HG02678 (cell line): ENCODE measurements around the gene HPS3.

Source experiments
- ATAC-seq: cut with Tn5 transposase; IDR thresholded peaks from one replicate; pipeline ENCODE4 v1.9.1; 2021; ENCODE audit warnings: mild to moderate bottlenecking, moderate library complexity; ENCODE audit not compliant: unreplicated experiment

HPS3 gene

DNA sequence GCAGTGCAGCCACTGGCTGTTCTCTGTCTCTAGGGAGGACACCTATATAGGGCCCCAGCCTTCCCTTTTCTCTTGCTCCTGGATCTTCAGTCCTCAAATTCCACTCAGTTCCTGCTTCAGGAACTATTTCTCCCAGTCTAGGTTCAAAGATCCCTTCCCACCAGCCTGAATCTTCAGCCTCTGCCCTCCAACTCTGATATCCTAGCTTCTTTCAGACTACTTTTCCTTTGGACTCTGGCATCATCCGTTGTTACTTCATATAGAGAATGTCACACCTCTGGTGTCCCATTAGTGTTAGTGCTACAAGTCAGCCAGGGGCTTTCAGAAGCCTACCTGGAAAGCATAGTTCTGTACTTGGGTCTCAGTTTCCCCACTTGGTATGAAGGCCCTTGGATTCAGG is 10.0 kb upstream of the HPS3 start:
- no peak for ATAC-seq

DNA sequence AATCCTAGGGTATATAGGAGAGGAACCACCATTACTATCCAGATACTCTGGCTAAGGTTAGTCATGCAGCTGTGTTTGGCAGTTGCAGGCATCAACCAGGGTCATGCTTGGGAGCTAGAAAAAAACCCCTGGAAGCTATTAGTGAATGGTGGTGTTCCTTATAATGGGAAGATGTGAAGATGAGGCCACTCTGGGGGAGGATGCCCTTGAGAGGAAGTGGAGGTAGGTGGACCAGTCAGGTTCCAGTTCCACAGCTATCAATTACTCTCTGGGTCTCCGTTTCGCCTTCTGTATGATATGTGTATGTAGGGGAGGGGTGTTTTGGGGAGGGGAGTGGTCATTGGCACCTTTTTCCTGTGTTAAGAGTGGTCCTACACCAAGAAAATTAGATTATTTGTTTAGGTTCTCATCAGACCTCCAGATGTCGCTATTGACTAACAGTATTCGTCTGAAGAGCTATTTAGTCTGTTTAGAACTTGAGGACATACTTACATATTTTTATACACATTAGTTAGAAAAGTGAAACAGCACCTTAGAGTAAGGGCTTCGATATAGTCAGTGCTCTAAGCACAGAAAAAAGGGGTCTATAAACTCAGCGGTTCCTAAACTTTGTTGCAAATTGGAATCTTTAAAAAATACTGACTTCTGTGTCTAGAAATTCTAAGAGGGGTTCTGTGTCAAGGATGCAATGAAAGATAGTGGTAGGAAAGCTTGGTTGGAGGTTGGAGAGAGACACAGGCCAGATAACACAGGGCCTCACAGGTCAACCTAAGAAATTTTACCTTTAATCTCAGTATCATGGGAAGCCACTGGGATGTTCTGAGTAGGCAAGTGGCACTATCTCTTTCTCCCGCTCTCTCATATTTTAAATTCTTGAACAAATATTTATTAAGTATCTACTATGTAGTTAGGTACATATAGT is 9.1 kb upstream of the HPS3 start:
- peak; percentile 79 for ATAC-seq

DNA sequence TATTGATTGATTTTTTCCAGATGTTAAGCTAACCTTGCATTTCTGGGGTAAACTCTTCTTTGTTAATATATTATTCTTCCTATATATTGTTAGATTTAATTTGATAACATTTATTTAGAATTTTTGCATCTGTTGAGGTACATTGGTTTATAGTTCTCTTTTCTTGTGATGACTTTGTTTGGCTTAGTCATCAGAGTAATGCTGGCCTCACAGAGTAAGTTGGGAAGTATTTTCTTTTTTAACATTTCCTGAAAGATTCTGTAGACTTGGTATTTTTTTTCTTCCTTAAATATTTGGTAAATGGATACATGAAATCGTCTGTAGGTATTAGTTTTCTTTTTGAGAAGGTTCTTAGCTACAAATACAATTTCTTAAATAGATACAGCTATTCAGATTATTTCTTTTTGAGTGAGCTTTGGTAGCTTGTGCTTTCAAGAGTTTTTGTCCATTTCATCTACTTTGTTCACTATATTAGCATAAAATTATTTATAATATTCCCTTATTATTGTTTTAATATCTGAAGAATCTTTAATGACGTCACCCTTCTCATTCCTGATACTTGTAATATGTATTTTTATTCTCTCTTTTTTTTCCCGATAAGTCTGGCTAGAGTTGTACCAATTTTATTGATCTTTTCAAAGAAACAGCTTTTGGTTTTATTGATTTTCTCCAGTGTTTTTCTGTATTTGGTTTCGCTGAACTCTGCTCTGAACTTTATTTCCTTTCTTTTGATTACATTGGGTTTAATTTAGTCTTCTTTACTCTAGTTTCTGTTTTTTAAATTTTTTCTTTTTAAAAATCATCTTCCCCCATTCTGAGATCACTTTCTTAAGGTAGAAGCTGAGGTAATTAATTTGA is 6.5 kb upstream of the HPS3 start:
- ATAC-seq: no peak

GRCh38 chr3:149128821-149129220 is 617 bp upstream of the HPS3 start:
- ATAC-seq: no peak

DNA sequence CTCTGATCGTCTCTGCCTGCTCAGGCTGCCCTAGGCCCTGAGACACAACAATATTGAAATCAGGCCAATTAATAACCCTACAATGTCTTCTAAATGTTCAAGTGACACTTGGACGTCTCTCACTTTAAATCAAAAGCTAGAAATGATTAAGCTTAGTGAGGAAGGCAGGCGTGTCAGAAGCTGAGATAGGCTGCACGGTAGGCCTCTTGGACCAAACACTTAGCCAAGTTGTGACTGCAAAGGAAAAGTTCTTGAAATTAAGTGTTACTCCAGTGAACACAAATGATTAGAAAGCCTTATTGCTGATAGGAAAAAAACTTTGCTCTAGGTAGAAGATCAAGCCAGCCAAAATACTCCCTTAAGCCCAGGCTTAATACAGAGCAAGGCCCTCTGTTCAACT is 2.2 kb downstream of the HPS3 start:
- ATAC-seq: no peak

- no peak for ATAC-seq
Observed at GRCh38 chr3:149134575-149134974, 5.1 kb downstream of the HPS3 start.

DNA sequence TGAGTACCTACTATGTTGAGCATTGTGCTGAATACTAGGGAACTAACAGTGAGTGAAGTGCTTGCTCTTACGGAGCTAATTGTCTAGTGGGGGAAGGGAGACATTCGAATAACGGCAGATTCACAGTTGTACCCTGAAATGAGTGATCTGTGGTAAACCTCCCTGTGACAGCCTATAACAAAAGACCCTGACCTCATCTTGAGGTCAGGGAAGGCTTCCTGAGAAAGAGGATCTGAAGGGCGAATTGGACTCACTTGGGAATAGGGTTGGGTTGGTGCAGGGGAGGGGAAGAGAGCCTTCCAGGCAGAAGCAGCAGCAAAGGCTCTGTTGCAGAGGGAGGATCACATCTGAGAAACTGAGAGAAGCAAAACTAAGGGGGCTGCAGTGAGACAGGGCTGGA is 13.2 kb downstream of the HPS3 start:
- ATAC-seq: no peak

- ATAC-seq: no peak
Observed at GRCh38 chr3:149145356-149145755, 15.9 kb downstream of the HPS3 start.

GRCh38 chr3:149145974-149146373 is 16.5 kb downstream of the HPS3 start:
- peak; percentile 72 for ATAC-seq

DNA sequence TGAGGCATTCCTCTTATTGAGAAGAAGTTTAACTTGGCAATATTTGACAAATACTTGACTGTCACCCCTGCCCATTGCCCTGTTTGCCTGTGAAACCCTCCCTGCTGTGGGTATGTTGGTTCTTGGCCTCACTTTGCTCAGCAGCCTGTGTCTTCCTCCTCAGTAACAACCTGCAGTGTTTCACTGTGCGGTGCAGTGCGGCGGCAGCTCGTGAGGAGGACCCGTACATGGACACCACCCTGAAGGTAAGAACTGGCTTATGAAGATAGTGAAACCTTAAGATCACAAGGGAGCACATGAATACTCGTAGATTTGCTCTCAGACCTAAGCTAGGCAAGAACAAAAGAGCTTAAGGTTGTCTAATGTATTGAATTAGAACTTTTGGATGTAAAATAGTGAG is 21.0 kb downstream of the HPS3 start:
- no peak for ATAC-seq

DNA sequence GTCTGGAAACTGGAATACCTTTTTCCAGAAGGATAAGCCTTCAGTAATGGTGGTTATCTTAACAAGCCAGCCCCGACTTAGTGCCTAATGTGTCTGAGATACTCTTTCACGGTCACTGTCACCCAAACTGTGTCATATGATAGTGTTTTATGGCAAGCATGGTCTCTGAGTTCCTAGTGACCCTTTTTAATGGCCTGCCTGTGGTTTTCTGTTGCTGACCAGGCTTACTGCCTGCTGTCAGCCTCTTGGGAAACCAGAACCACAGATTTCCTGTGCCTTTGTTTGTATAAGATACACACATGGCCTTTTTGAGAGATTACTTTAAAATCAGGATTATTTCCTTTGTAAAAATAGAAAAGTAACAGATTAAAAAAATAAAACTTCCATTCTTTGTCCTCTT is 22.4 kb downstream of the HPS3 start:
- ATAC-seq: no peak

DNA sequence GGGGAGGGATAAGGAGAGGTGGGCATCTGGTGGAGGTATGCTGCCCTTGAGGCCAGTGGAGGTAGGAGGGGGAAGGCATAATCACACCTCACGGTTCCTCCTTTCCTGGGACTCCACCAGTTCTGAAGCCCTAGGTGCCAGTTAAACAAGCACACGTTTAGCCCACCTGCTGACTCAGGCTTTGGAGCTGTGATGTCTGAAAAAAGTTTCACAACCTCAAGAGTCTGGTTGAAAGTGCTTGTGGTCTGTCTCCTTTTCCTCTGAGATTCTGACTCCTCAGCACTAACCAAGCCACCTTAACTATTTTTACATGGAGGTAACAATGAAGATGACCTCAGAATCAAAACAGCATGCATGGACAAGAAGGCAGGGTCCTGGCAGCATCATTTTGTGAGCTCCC is 23.0 kb downstream of the HPS3 start:
- ATAC-seq: peak; percentile 93

DNA sequence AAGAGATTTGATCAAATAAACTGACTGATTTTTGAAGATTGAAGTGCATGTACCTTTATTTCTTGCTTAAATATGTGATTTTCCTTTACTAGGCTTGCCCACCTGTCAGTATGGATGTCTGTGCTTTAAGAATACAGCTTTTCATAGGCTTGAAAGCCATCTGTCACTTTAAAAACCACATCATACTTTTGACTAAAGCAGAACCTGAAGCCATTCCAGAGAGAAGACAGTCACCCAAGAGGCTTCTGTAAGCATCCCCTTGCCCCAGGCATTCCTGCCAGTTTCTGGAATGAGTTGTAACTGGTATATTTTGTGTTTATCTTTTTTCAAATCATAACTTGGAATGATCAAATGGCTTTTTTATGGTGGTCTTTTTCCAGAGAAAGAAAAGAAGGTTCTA is 24.0 kb downstream of the HPS3 start:
- ATAC-seq: no peak

DNA sequence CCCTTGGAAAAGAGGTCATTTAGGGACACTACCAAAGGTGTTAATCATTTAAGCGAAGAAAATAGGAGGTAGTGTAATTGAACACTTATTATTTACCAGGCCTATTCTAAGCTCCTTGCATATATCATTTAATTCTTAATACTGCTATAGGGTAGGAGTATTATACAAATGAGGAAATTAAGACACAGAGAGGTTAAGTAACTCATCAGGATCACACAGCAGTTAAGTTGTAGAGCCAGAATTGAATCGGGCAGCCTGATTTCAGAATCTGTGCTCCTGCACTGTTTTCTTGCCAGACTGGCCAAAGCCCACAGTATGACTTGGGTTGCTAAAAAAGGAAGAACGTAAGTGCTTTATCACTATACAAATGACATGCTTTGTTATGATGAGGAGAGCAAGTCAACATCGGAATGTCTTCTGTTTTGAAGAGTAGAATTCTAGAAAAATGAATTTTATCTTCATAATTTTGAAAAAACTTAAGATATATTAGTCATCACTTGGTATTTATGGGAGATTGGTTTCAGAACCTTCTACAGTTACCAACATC is 31.4 kb downstream of the HPS3 start:
- ATAC-seq: no peak

DNA sequence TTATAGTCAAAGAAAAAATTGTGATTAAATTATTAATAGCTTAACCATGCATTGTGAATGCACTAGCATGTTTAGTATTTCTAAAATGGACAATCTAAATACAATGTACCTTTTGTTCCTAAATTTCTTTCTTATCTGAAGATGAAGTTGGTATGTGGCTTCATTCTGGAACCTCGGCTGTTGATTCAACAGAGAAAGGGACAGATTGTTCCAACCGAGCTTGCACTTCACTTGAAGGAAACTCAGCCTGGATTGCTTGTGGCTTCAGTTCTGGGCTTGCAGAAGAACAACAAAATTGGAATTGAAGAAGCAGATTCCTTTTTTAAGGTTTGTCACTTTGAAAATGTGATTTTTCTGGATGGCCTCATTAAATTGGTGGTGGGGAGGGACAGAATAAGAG is 32.6 kb downstream of the HPS3 start:
- no peak for ATAC-seq

GRCh38 chr3:149163066-149163465 is 33.6 kb downstream of the HPS3 start:
- ATAC-seq: no peak

- no peak for ATAC-seq
Observed at GRCh38 chr3:149167898-149168297, 38.5 kb downstream of the HPS3 start.

GRCh38 chr3:149170672-149171071 is 41.2 kb downstream of the HPS3 start:
- ATAC-seq: no peak

- peak; percentile 93 for ATAC-seq
Observed at GRCh38 chr3:149174901-149175300, 45.5 kb downstream of the HPS3 start.

GRCh38 chr3:149177122-149177521 is 47.7 kb downstream of the HPS3 start:
- no peak for ATAC-seq

DNA sequence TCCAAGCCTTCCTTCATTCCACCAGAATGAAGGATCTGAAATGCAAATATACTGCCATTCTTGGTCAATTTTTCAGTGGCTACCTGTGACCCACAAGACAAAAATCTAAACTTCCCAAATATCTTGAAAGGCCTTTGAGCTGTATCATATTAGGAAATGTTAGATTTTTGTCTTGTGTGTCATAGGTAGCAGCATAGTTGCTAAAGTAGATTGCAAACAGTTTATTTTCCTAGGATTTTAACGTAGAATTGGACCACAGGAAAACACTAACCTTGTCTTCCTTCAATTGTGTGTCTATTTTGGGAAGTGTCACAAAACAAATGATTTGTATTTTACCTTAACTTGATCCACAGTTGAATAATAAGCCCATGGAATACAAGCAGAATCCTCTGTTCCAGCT is 49.8 kb downstream of the HPS3 start:
- no peak for ATAC-seq
